Activated CD8-positive, alpha-beta memory T cell treated with anti-CD3 and anti-CD28 coated beads for 36 hours (primary cell): ENCODE data around the gene GNPDA1. TPM values are rescaled to one million over a fixed set of nuclear protein-coding genes. Genes with fewer than 3 reads are reported as not detected.
"Not testable (repeated sequence)": the region's sequence is repeated elsewhere in the genome, so short reads cannot be mapped to it uniquely, and the experiment has no call there.

Experiments
- CTCF ChIA-PET: fragments of 350-600 bp; sonication (Branson Sonifier 250); formaldehyde crosslinking; loops from one replicate; lab custom pipeline; 2021; ENCODE audit warnings: antibody characterized with exemption; lab: Charles Lee
- POLR2A ChIA-PET: fragments of 350-600 bp; sonication (Branson Sonifier 250); formaldehyde crosslinking; loops from one replicate; lab custom pipeline; 2021; ENCODE audit warnings: antibody characterized with exemption; lab: Charles Lee
- total RNA-seq, 2 experiments: library from RNA; stranded (reverse); gene quantifications; one replicate each; pipeline ENCODE4 v1.2.3, GENCODE V29; 2021

Gene GNPDA1
- total RNA-seq, result 10 to 100 TPM; 81.7 to 85.3 TPM

GRCh38 chr5:142012792-142013388, at the start of gene GNPDA1:
TSS of gene GNPDA1 (minus strand) at chr5:142013027. CDS start at chr5:142012035, 992 bp downstream.
- CTCF ChIA-PET, result interaction anchor here (0.6 to 4.3 kb wide), 11 partner anchors 20 to 1007 kb away, joined by 3 to 28 read pairs (median 5); partner anchors contain the start of genes NDFIP1 and RNF14
- POLR2A ChIA-PET, result interaction anchor here (0.6 to 2.1 kb wide), 4 partner anchors 13 to 113 kb away, joined by 3 to 10 read pairs (median 3); partner anchors contain the start of gene NDFIP1

- CTCF ChIA-PET, result no interaction called here
- POLR2A ChIA-PET, result no interaction called here
These were observed 46.6 kb upstream of the GNPDA1 start for GRCh38 chr5:142059304-142059940.

- ChIA-PET POLR2A (no interaction called here), CTCF (no interaction called here)
These were observed 44.9 kb upstream of the GNPDA1 start for GRCh38 chr5:142057697-142058056.

GRCh38 chr5:142056816-142057696, 44.2 kb upstream of the GNPDA1 start:
- CTCF ChIA-PET, result interaction anchor here (0.7 kb wide), 1 partner anchor 177 kb away, joined by 4 read pairs; no protein-coding TSS in a partner anchor

GRCh38 chr5:142055301-142055700, 42.5 kb upstream of the GNPDA1 start:
- ChIA-PET CTCF (no interaction called here), POLR2A (no interaction called here)

More at GRCh38 chr5:142056816-142057696, 44.2 kb upstream of the GNPDA1 start:
- POLR2A ChIA-PET, result no interaction called here

- CTCF ChIA-PET, result interaction anchor here (0.7 to 0.8 kb wide), 2 partner anchors 10 to 212 kb away, joined by 3 to 4 read pairs; no protein-coding TSS in a partner anchor
- POLR2A ChIA-PET, result interaction anchor here (0.5 kb wide), 1 partner anchor 40 kb away, joined by 5 read pairs; no protein-coding TSS in a partner anchor
These were observed 40.8 kb upstream of the GNPDA1 start for GRCh38 chr5:142053426-142054151.

GRCh38 chr5:142052026-142052425, 39.2 kb upstream of the GNPDA1 start:
- ChIA-PET POLR2A (interaction anchor here (0.6 kb wide), 1 partner anchor 45 kb away, joined by 3 read pairs; no protein-coding TSS in a partner anchor), CTCF (interaction anchor here (0.8 kb wide), 1 partner anchor 216 kb away, joined by 5 read pairs; no protein-coding TSS in a partner anchor)

GRCh38 chr5:142048272-142048671, 35.4 kb upstream of the GNPDA1 start:
- POLR2A ChIA-PET, result no interaction called here
- CTCF ChIA-PET, result no interaction called here

GRCh38 chr5:142046191-142046590, 33.4 kb upstream of the GNPDA1 start:
- ChIA-PET CTCF (no interaction called here), POLR2A (no interaction called here)

GRCh38 chr5:142040881-142041280, 28.1 kb upstream of the GNPDA1 start:
- CTCF ChIA-PET, POLR2A ChIA-PET: not testable (repeated sequence)

- POLR2A ChIA-PET, result no interaction called here
- CTCF ChIA-PET, result no interaction called here
These were observed 27.5 kb upstream of the GNPDA1 start for GRCh38 chr5:142040285-142040684.

GRCh38 chr5:142038735-142039134, 25.9 kb upstream of the GNPDA1 start:
- CTCF ChIA-PET, result no interaction called here
- POLR2A ChIA-PET, result no interaction called here

- CTCF ChIA-PET, result interaction anchor here (0.7 kb wide), 1 partner anchor 38 kb away, joined by 3 read pairs; no protein-coding TSS in a partner anchor
- POLR2A ChIA-PET, result not testable (repeated sequence)
These were observed 24.8 kb upstream of the GNPDA1 start for GRCh38 chr5:142037599-142037998.

- CTCF ChIA-PET, result no interaction called here
These were observed 24.1 kb upstream of the GNPDA1 start for GRCh38 chr5:142036918-142037317.

GRCh38 chr5:142034994-142035393, 22.2 kb upstream of the GNPDA1 start:
- CTCF ChIA-PET, result no interaction called here

More at GRCh38 chr5:142036918-142037317, 24.1 kb upstream of the GNPDA1 start:
- POLR2A ChIA-PET, result no interaction called here

GRCh38 chr5:142033632-142034567, 21.1 kb upstream of the GNPDA1 start:
- CTCF ChIA-PET, result not testable (repeated sequence)
- POLR2A ChIA-PET, result interaction anchor here (0.7 kb wide), 1 partner anchor 13 kb away, joined by 3 read pairs; no protein-coding TSS in a partner anchor

More at GRCh38 chr5:142034994-142035393, 22.2 kb upstream of the GNPDA1 start:
- POLR2A ChIA-PET, result no interaction called here

- POLR2A ChIA-PET, result no interaction called here
These were observed 20.2 kb upstream of the GNPDA1 start for GRCh38 chr5:142032747-142033631.

More at GRCh38 chr5:142032747-142033631, 20.2 kb upstream of the GNPDA1 start:
- CTCF ChIA-PET, result interaction anchor here (1.0 kb wide), 1 partner anchor 57 kb away, joined by 3 read pairs; no protein-coding TSS in a partner anchor
